Epithelial cell of proximal tubule (primary cell): ENCODE results near the gene CDH12. TPM values are rescaled to one million over a fixed set of nuclear protein-coding genes. Genes with fewer than 3 reads are reported as not detected.

Source experiments
- DNase-seq: peaks from one replicate; pipeline ENCODE4 v3.0.0-alpha.2; 2011; ENCODE audit warnings: low read depth
- H3K4me3 ChIP-seq: 2 replicates; pipeline ENCODE4 v1.5.1; 2011; ENCODE audit warnings: low read depth, mild to moderate bottlenecking, low read length
- total RNA-seq: library from RNA; depleted of rRNA; stranded (reverse); fragments of >200 nt; gene quantifications from 2 replicates; pipeline ENCODE4 v1.2.3, GENCODE V29; 2015
- TF ChIP-seq, protein P1 (sequence below): conservative IDR thresholded peaks from 2 replicates; pipeline ENCODE4 v1.5.1; 2012; ENCODE audit warnings: low read depth, mild to moderate bottlenecking, low read length

Gene CDH12
- total RNA-seq, 1 donor from 2014 or later = not detected

GRCh38 chr5:22056601-22057000, 796.5 kb downstream of the CDH12 start:
- TF ChIP-seq, protein P1, sequence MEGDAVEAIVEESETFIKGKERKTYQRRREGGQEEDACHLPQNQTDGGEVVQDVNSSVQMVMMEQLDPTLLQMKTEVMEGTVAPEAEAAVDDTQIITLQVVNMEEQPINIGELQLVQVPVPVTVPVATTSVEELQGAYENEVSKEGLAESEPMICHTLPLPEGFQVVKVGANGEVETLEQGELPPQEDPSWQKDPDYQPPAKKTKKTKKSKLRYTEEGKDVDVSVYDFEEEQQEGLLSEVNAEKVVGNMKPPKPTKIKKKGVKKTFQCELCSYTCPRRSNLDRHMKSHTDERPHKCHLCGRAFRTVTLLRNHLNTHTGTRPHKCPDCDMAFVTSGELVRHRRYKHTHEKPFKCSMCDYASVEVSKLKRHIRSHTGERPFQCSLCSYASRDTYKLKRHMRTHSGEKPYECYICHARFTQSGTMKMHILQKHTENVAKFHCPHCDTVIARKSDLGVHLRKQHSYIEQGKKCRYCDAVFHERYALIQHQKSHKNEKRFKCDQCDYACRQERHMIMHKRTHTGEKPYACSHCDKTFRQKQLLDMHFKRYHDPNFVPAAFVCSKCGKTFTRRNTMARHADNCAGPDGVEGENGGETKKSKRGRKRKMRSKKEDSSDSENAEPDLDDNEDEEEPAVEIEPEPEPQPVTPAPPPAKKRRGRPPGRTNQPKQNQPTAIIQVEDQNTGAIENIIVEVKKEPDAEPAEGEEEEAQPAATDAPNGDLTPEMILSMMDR = no peak
- DNase-seq = no peak
- H3K4me3 ChIP-seq = no peak overlapping the region

DNA sequence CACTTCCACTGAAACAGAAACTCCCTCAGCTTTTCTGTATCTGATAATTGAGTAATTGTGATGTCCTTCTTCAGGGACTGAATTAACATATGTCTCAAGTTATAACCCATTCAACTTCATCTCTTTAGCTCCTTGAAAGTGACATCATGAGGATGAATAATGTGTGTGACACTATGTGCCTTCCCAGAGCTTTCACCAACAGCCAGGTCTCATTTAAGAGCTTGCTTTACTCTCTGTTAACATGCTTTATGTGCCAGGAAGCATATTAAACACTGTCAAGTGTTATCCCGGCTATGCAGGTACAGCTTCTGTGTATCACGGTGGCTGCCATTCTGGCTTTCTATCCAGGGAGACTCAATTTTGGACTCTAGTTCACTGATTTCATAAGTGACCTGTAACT, 799.9 kb downstream of the CDH12 start:
- TF ChIP-seq, protein P1 = no peak
- DNase-seq = no peak
- no peak overlapping the region for H3K4me3 ChIP-seq

DNA sequence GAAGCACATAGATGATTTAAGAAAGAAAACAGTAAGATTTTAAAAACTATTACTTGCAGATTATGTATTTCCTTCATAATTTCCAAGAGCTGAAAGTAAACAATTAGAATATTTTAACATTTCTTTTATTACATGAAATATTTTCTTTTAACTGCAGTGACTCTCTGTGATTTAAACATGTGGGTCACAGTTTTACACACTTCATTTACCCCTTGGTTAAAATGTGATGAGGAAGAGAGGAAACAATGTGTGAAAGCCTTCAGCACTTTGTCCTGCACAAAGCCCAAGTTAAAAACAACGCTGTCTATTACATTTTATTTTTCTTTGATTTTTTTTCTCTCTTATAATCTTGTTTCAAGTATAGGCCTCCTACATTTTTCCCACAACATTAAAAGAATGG, 801.3 kb downstream of the CDH12 start:
- TF ChIP-seq, protein P1 = no peak
- no peak overlapping the region for H3K4me3 ChIP-seq
- no peak for DNase-seq

- TF ChIP-seq, protein P1 = no peak
- no peak for DNase-seq
- H3K4me3 ChIP-seq = no peak overlapping the region
Observed at GRCh38 chr5:22050931-22051330, 802.2 kb downstream of the CDH12 start.

- H3K4me3 ChIP-seq = no peak overlapping the region
- no peak for DNase-seq
- TF ChIP-seq, protein P1 = no peak
Observed at GRCh38 chr5:22044229-22044628, 808.9 kb downstream of the CDH12 start.

DNA sequence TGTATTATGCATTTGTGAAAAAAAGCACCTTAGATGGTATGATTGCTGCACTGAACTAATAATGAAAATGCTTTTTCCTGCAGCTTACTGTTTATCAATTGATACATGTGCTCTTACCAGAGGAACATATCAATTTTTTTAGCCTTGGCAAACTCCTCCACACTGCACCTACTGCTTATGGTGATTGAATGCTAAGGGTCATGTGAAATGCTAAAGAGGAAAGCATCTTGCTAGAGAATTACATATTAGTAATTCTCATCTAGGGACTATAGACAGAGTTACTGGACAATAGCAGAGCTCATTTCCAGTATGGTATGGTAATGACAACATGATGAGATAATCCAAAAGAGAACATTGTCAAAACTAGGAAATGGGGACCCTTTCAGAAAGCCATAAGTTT, 817.1 kb downstream of the CDH12 start:
- DNase-seq = no peak
- TF ChIP-seq, protein P1 = no peak
- H3K4me3 ChIP-seq = no peak overlapping the region

DNA sequence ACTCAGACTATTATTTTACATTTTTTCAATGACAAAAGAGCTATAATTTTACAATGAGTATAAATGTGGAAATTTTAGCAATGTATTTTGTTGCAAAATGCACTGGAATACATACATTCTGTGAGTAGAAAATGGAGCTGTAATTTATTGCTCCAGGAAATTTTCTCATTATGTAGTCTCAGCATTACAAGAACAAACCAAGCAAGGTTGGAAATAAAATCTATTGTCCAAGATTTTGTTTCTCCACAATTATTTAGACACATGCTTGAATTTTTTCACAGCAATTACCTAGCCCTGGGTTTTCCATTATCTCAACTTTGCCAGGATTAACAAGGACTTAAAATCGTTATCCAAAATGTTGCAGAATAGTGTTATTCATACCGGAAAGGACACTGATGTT, 820.1 kb downstream of the CDH12 start:
- DNase-seq = no peak
- TF ChIP-seq, protein P1 = no peak
- H3K4me3 ChIP-seq = no peak overlapping the region
